ENCODE measurements around the gene ZNF14.

- TF ChIP-seq, protein P1, sequence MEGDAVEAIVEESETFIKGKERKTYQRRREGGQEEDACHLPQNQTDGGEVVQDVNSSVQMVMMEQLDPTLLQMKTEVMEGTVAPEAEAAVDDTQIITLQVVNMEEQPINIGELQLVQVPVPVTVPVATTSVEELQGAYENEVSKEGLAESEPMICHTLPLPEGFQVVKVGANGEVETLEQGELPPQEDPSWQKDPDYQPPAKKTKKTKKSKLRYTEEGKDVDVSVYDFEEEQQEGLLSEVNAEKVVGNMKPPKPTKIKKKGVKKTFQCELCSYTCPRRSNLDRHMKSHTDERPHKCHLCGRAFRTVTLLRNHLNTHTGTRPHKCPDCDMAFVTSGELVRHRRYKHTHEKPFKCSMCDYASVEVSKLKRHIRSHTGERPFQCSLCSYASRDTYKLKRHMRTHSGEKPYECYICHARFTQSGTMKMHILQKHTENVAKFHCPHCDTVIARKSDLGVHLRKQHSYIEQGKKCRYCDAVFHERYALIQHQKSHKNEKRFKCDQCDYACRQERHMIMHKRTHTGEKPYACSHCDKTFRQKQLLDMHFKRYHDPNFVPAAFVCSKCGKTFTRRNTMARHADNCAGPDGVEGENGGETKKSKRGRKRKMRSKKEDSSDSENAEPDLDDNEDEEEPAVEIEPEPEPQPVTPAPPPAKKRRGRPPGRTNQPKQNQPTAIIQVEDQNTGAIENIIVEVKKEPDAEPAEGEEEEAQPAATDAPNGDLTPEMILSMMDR (IDR thresholded peaks at IDR 0.05) = no peak
- TF ChIP-seq, protein P2, sequence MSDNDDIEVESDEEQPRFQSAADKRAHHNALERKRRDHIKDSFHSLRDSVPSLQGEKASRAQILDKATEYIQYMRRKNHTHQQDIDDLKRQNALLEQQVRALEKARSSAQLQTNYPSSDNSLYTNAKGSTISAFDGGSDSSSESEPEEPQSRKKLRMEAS (IDR thresholded peaks at IDR 0.05) = no peak
- TF ChIP-seq POLR2AphosphoS2 (conservative IDR thresholded peaks at IDR 0.05; ENCODE audit: low read length) (no peak), CHD2 (IDR thresholded peaks at IDR 0.05; ENCODE audit: low read length, partially characterized antibody) (no peak), SREBF2 (IDR thresholded peaks at IDR 0.05) (no peak), MAFK (IDR thresholded peaks at IDR 0.05; ENCODE audit: partially characterized antibody) (no peak)
These were observed 7.8 kb upstream of the ZNF14 start for GRCh38 chr19:19740755-19741154.
